Osteoblast (primary cell): Measurements from ENCODE around the gene PIEZO1. TPM values are rescaled to one million over a fixed set of nuclear protein-coding genes. Genes with fewer than 3 reads are reported as not detected.
"Not testable (repeated sequence)": the region's sequence is repeated elsewhere in the genome, so short reads cannot be mapped to it uniquely, and the experiment has no call there.

Experiments
- DNase-seq: peaks from one replicate; pipeline ENCODE4 v3.0.0; 2011; ENCODE audit warnings: low spot score, mixed read lengths; ENCODE audit not compliant: insufficient read length; ENCODE audit errors: missing footprints
- H2AFZ ChIP-seq: 2 replicates; pipeline ENCODE4 v1.6.0; 2011; ENCODE audit warnings: mild to moderate bottlenecking, low read length
- H3K27ac ChIP-seq: 2 replicates; pipeline ENCODE4 v1.5.1; 2011; ENCODE audit warnings: mild to moderate bottlenecking, low read depth, low read length, moderate library complexity
- H3K27me3 ChIP-seq: 2 replicates; pipeline ENCODE4 v1.6.0; 2012; ENCODE audit warnings: mild to moderate bottlenecking, control low read depth, inconsistent platforms, low read length, moderate library complexity; ENCODE audit not compliant: insufficient read depth
- H3K36me3 ChIP-seq: 2 replicates; pipeline ENCODE4 v1.5.1; 2011; ENCODE audit warnings: mild to moderate bottlenecking, low read length, control low read depth, moderate library complexity; ENCODE audit not compliant: insufficient read depth
- H3K4me1 ChIP-seq: 2 replicates; pipeline ENCODE4 v1.5.1; 2011; ENCODE audit warnings: mild to moderate bottlenecking, low read length, control low read depth, moderate library complexity; ENCODE audit not compliant: insufficient read depth
- H3K4me2 ChIP-seq: 2 replicates; pipeline ENCODE4 v1.6.0; 2011; ENCODE audit warnings: mild to moderate bottlenecking, low read length; ENCODE audit not compliant: insufficient read depth
- H3K4me3 ChIP-seq: fragments of 200-600 bp; sonication (generic); 3 replicates; pipeline ENCODE4 v1.5.1; 2012; ENCODE audit warnings: mild to moderate bottlenecking, low read length, inconsistent platforms; ENCODE audit not compliant: insufficient read depth
- H3K79me2 ChIP-seq: 2 replicates; pipeline ENCODE4 v1.6.0; 2012; ENCODE audit warnings: mild to moderate bottlenecking, low read length, control low read depth, inconsistent platforms; ENCODE audit not compliant: insufficient read depth
- H3K9me3 ChIP-seq: 2 replicates; pipeline ENCODE4 v1.5.1; 2011; ENCODE audit warnings: low read depth, low read length, control low read depth
- H4K20me1 ChIP-seq: 2 replicates; pipeline ENCODE4 v1.6.0; 2012; ENCODE audit warnings: mild to moderate bottlenecking, low read length, control low read depth; ENCODE audit not compliant: insufficient read depth
- total RNA-seq: library from RNA; depleted of rRNA; stranded (reverse); fragments of >200 nt; gene quantifications from 2 replicates; pipeline ENCODE4 v1.2.3, GENCODE V29; 2012
- TF ChIP-seq, protein P1 (sequence below): IDR thresholded peaks from 2 replicates; pipeline ENCODE4 v1.5.1; 2011; ENCODE audit warnings: mild to moderate bottlenecking, low read depth, low read length, moderate library complexity; ENCODE audit errors: extremely low read depth

The PIEZO1 gene
- total RNA-seq, 1 donor = 207 TPM

DNA sequence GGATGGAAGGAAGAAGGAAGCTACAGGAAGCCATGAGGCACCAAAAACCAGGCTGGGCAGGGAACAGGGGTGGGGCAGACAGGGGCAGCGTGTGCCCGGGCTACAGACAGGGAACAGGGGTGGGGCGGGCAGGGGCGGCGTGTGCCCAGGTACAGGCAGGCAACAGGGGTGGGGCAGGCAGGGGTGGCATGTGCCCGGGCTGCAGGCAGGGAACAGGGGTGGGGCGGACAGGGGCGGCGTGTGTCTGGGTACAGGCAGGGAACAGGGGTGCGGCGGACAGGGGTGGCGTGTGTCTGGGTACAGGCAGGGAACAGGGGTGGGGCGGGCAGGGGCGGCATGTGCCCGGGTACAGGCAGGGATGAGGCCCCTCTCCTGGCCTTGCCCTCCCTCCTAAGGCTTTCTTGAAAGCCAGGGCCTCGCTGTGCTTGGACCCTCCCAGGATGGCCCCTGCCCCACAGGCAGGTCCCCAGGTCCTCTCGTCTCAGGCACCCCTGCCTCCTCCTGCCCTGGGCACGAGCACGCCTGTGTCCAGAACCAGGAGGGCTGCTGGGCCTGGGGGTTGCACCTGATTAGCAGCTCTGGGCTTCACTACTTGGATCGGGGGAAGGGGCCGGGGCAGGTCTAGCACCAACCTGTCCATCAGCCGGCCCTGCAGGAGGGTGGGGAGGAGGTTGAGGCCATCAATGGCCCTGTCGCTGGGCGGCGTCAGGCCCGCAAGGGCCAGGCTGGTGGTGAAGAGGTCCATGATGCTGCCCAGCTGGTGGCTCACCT lies 41.2 kb upstream of the PIEZO1 start:
- Histone ChIP-seq H3K36me3 (no peaks in the 10 kb centered on the region), H3K4me1 (no peaks in the 10 kb centered on the region), H3K79me2 (no peaks in the 10 kb centered on the region), H3K4me3 (no peak overlapping the region), H4K20me1 (no peaks in the 10 kb centered on the region), H3K4me2 (no peak overlapping the region), H3K27ac (no peak overlapping the region), H2AFZ (no peak overlapping the region), H3K27me3 (no peaks in the 10 kb centered on the region), H3K9me3 (no peaks in the 10 kb centered on the region)
- TF ChIP-seq, protein P1, sequence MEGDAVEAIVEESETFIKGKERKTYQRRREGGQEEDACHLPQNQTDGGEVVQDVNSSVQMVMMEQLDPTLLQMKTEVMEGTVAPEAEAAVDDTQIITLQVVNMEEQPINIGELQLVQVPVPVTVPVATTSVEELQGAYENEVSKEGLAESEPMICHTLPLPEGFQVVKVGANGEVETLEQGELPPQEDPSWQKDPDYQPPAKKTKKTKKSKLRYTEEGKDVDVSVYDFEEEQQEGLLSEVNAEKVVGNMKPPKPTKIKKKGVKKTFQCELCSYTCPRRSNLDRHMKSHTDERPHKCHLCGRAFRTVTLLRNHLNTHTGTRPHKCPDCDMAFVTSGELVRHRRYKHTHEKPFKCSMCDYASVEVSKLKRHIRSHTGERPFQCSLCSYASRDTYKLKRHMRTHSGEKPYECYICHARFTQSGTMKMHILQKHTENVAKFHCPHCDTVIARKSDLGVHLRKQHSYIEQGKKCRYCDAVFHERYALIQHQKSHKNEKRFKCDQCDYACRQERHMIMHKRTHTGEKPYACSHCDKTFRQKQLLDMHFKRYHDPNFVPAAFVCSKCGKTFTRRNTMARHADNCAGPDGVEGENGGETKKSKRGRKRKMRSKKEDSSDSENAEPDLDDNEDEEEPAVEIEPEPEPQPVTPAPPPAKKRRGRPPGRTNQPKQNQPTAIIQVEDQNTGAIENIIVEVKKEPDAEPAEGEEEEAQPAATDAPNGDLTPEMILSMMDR = no peak
- DNase-seq = no peak

DNA sequence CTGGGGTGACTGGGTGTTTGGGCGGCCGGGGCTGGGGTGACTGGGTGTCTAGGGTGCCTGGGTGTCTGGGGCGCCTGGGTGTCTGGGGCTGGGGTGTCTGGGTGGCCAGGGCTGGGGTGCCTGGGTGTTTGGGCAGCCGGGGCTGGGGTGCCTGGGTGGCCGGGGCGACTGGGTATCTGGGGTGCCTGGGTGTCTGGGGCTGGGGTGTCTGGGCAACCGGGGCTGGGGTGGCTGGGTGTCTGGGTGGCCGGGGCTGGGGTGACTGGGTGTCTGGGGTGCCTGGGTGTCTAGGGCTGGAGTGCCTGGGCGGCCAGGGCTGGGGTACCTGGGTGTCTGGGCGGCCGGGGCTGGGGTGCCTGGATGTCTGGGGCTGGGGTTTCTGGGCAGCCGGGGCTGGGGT lies 40.1 kb upstream of the PIEZO1 start:
- Histone ChIP-seq H3K4me2 (no peak overlapping the region), H3K9me3 (no peaks in the 10 kb centered on the region), H3K27ac (no peak overlapping the region), H3K27me3 (no peaks in the 10 kb centered on the region), H2AFZ (no peak overlapping the region), H3K4me3 (no peak overlapping the region), H3K36me3 (no peaks in the 10 kb centered on the region), H3K4me1 (no peaks in the 10 kb centered on the region), H3K79me2 (no peaks in the 10 kb centered on the region), H4K20me1 (no peaks in the 10 kb centered on the region)
- TF ChIP-seq, protein P1 = no peak
- DNase-seq = no peak

DNA sequence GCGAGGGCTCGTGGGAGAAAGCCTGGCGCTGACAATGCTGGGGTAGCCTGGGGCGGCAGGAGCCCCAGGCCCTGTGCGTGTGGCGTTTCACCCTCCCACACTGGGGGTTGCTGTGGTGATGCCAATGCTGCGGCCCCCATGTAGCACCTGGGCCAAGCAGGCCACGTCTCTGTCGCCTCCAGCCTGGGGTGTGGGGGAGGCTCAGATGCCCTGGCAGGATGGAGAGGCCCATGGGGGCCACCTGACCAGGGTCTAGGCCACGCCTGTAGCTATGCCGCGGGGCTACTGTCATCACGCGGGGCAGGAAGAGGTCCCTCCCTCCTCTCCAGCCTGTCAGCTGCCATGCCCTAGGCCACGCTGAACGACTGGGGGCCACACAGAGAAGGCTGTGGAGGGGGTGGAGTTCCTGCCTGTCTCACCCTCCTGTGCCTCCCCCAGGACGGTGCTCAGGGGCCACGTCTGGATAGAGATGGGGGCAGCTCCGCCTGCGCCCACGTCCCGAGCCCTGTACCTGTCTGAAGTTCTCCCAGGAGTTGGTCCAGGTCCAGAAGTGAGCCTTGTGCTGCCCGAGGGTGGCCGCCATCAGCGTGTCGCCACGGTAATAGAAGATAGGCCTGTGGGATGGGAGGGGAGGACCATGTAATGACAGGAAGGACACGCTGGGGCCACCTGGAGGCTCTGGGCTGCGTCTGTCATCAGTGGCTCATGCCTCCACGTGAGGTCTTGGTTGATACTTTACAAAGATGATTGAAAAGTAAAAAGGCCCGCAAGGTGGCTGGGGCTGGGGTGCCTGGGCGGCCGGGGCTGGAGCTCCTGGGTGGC lies 39.4 kb upstream of the PIEZO1 start:
- Histone ChIP-seq H3K36me3 (no peaks in the 10 kb centered on the region), H3K4me2 (no peak overlapping the region), H3K27ac (no peak overlapping the region), H4K20me1 (no peaks in the 10 kb centered on the region), H3K9me3 (no peaks in the 10 kb centered on the region), H3K79me2 (no peaks in the 10 kb centered on the region), H3K4me1 (no peaks in the 10 kb centered on the region), H3K4me3 (no peak overlapping the region), H3K27me3 (no peaks in the 10 kb centered on the region), H2AFZ (no peak overlapping the region)
- no peak for DNase-seq
- TF ChIP-seq, protein P1 = no peak

DNA sequence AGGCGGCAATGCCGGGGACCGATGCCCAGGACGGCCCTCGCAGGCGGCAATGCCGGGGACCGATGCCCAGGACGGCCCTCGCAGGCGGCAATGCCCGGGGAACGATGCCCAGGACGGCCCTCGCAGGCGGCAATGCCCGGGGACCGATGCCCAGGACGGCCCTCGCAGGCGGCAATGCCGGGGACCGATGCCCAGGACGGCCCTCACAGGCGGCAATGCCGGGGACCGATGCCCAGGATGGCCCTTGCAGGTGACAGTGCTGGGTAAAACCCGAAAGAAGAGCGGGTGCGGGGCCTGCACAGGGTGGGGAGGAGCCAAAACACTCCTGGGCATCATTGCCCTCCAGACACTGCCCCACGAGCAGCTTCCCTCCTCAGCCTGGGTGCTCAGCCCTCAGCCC lies 38.6 kb upstream of the PIEZO1 start:
- not testable (repeated sequence) for H3K9me3 ChIP-seq, H4K20me1 ChIP-seq, H3K79me2 ChIP-seq, H3K36me3 ChIP-seq, H3K4me1 ChIP-seq, DNase-seq, H3K4me2 ChIP-seq, H3K27me3 ChIP-seq, H3K27ac ChIP-seq, H3K4me3 ChIP-seq, H2AFZ ChIP-seq
